ENCODE results near the gene TBC1D2. TPM values are rescaled to one million over a fixed set of nuclear protein-coding genes. Genes with fewer than 3 reads are reported as not detected.

Gene TBC1D2
- total and polyA plus RNA-seq, 2 donors (not counting 1 experiment from before 2014, with no cell fraction given) = 7.5 to 24.9 TPM

- no peaks in the 10 kb centered on the region for H4K20me1 ChIP-seq (ENCODE audit: control insufficient read depth, extremely low read depth, insufficient read depth, low read length)
- H3K36me3 ChIP-seq (ENCODE audit: control insufficient read depth, insufficient read depth, low read length) = no peaks in the 10 kb centered on the region
- no peak overlapping the region for H3K4me2 ChIP-seq (ENCODE audit: extremely low read depth, insufficient read depth, low read length)
- H3K27ac ChIP-seq (ENCODE audit: insufficient read depth, low read length) = no peak overlapping the region
- DNase-seq (ENCODE audit: low read depth in 2 of 2) = no peak
- H3K9me3 ChIP-seq (ENCODE audit: control insufficient read depth, insufficient read depth, low read depth, low read length) = no peaks in the 10 kb centered on the region
- H3K4me1 ChIP-seq (ENCODE audit: control insufficient read depth, extremely low read depth, insufficient read depth, low read length) = peaks cover 3% of the 10 kb centered on the region
- H3K4me3 ChIP-seq (replicated peaks in 1 of 4; ENCODE audit: control extremely low read depth in 1 of 4, insufficient read depth in 1 of 4, low read depth in 3 of 4, low read length in 4 of 4) = no peak overlapping the region
- TF ChIP-seq CTCF (conservative IDR thresholded peaks at IDR 0.05 in 1 of 2, IDR thresholded peaks at IDR 0.05 in 1 of 2; ENCODE audit: low read depth in 1 of 2, low read length in 2 of 2) = no peak
- TF ChIP-seq EZH2 (IDR thresholded peaks at IDR 0.05; ENCODE audit: low read length, missing control alignments) = no peak
- H3K27me3 ChIP-seq (ENCODE audit: control insufficient read depth, insufficient read depth, low read length) = no peaks in the 10 kb centered on the region
- no peak overlapping the region for H3K9ac ChIP-seq (ENCODE audit: insufficient read depth, low read length)
- H3K79me2 ChIP-seq (ENCODE audit: control insufficient read depth, insufficient read depth, low read length) = no peaks in the 10 kb centered on the region
- H2AFZ ChIP-seq (ENCODE audit: low read length) = no peak overlapping the region
Measured at GRCh38 chr9:98263080-98263479, 7.6 kb upstream of the TBC1D2 start.

- Histone ChIP-seq H3K4me2 (ENCODE audit: extremely low read depth, insufficient read depth, low read length) (no peak overlapping the region), H3K27ac (ENCODE audit: insufficient read depth, low read length) (no peak overlapping the region)
- TF ChIP-seq CTCF (conservative IDR thresholded peaks at IDR 0.05 in 1 of 2, IDR thresholded peaks at IDR 0.05 in 1 of 2; ENCODE audit: low read depth in 1 of 2, low read length in 2 of 2) (no peak), EZH2 (IDR thresholded peaks at IDR 0.05; ENCODE audit: low read length, missing control alignments) (no peak)
Measured at GRCh38 chr9:98262056-98262455, 6.6 kb upstream of the TBC1D2 start.

GRCh38 chr9:98260635-98261034 is 5.2 kb upstream of the TBC1D2 start:
- no peak for TF ChIP-seq EZH2 (IDR thresholded peaks at IDR 0.05; ENCODE audit: low read length, missing control alignments)
- no peak for TF ChIP-seq CTCF (conservative IDR thresholded peaks at IDR 0.05 in 1 of 2, IDR thresholded peaks at IDR 0.05 in 1 of 2; ENCODE audit: low read depth in 1 of 2, low read length in 2 of 2)
- no peak for DNase-seq (ENCODE audit: low read depth in 2 of 2)
- no peak overlapping the region for H3K27ac ChIP-seq (ENCODE audit: insufficient read depth, low read length)
- H3K9ac ChIP-seq (ENCODE audit: insufficient read depth, low read length) = no peak overlapping the region
- no peaks in the 10 kb centered on the region for H3K36me3 ChIP-seq (ENCODE audit: control insufficient read depth, insufficient read depth, low read length)
- peaks cover 7% of the 10 kb centered on the region for H3K4me1 ChIP-seq (ENCODE audit: control insufficient read depth, extremely low read depth, insufficient read depth, low read length)
- no peaks in the 10 kb centered on the region for H3K9me3 ChIP-seq (ENCODE audit: control insufficient read depth, insufficient read depth, low read depth, low read length)
- H3K27me3 ChIP-seq (ENCODE audit: control insufficient read depth, insufficient read depth, low read length) = no peaks in the 10 kb centered on the region
- no peak overlapping the region for H3K4me3 ChIP-seq (replicated peaks in 1 of 4; ENCODE audit: control extremely low read depth in 1 of 4, insufficient read depth in 1 of 4, low read depth in 3 of 4, low read length in 4 of 4)
- no peaks in the 10 kb centered on the region for H4K20me1 ChIP-seq (ENCODE audit: control insufficient read depth, extremely low read depth, insufficient read depth, low read length)
- H3K4me2 ChIP-seq (ENCODE audit: extremely low read depth, insufficient read depth, low read length) = no peak overlapping the region
- no peak overlapping the region for H2AFZ ChIP-seq (ENCODE audit: low read length)
- no peaks in the 10 kb centered on the region for H3K79me2 ChIP-seq (ENCODE audit: control insufficient read depth, insufficient read depth, low read length)

More at GRCh38 chr9:98262056-98262455, 6.6 kb upstream of the TBC1D2 start:
- no peak overlapping the region for H3K9ac ChIP-seq (ENCODE audit: insufficient read depth, low read length)
- H4K20me1 ChIP-seq (ENCODE audit: control insufficient read depth, extremely low read depth, insufficient read depth, low read length) = no peaks in the 10 kb centered on the region
- H3K4me3 ChIP-seq (replicated peaks in 1 of 4; ENCODE audit: control extremely low read depth in 1 of 4, insufficient read depth in 1 of 4, low read depth in 3 of 4, low read length in 4 of 4) = no peak overlapping the region
- peaks cover 3% of the 10 kb centered on the region for H3K4me1 ChIP-seq (ENCODE audit: control insufficient read depth, extremely low read depth, insufficient read depth, low read length)
- no peaks in the 10 kb centered on the region for H3K27me3 ChIP-seq (ENCODE audit: control insufficient read depth, insufficient read depth, low read length)
- H3K9me3 ChIP-seq (ENCODE audit: control insufficient read depth, insufficient read depth, low read depth, low read length) = no peaks in the 10 kb centered on the region
- no peak overlapping the region for H2AFZ ChIP-seq (ENCODE audit: low read length)
- H3K36me3 ChIP-seq (ENCODE audit: control insufficient read depth, insufficient read depth, low read length) = no peaks in the 10 kb centered on the region
- DNase-seq (ENCODE audit: low read depth in 2 of 2) = no peak
- no peaks in the 10 kb centered on the region for H3K79me2 ChIP-seq (ENCODE audit: control insufficient read depth, insufficient read depth, low read length)

Data from fibroblast of lung (primary cell).